Fibroblast of the aortic adventitia (primary cell): ENCODE measurements around the gene SLC25A21. TPM values are rescaled to one million over a fixed set of nuclear protein-coding genes. Genes with fewer than 3 reads are reported as not detected.

ENCODE experiments used
- DNase-seq: peaks from one replicate; pipeline ENCODE4 v3.0.0-alpha.2; 2010; ENCODE audit warnings: low read depth
- H3K4me3 ChIP-seq: 2 replicates; pipeline ENCODE4 v1.5.1; 2011; ENCODE audit warnings: low read depth, mild to moderate bottlenecking, control low read depth, low read length, moderate library complexity
- total RNA-seq: library from RNA; depleted of rRNA; stranded (reverse); fragments of >200 nt; gene quantifications from 2 replicates; pipeline ENCODE4 v1.2.3, GENCODE V29; 2012; ENCODE audit warnings: low replicate concordance
- TF ChIP-seq, protein P1 (sequence below): IDR thresholded peaks from 2 replicates; pipeline ENCODE4 v1.5.1; 2011; ENCODE audit warnings: mild to moderate bottlenecking, low read length, control low read depth, inconsistent platforms; ENCODE audit not compliant: insufficient read depth

The SLC25A21 gene
- total RNA-seq, 1 donor: 1.2 TPM

- no peak for DNase-seq
- TF ChIP-seq, protein P1, sequence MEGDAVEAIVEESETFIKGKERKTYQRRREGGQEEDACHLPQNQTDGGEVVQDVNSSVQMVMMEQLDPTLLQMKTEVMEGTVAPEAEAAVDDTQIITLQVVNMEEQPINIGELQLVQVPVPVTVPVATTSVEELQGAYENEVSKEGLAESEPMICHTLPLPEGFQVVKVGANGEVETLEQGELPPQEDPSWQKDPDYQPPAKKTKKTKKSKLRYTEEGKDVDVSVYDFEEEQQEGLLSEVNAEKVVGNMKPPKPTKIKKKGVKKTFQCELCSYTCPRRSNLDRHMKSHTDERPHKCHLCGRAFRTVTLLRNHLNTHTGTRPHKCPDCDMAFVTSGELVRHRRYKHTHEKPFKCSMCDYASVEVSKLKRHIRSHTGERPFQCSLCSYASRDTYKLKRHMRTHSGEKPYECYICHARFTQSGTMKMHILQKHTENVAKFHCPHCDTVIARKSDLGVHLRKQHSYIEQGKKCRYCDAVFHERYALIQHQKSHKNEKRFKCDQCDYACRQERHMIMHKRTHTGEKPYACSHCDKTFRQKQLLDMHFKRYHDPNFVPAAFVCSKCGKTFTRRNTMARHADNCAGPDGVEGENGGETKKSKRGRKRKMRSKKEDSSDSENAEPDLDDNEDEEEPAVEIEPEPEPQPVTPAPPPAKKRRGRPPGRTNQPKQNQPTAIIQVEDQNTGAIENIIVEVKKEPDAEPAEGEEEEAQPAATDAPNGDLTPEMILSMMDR: no peak
- no peak overlapping the region for H3K4me3 ChIP-seq
Observed at GRCh38 chr14:37114559-37114958, 57.8 kb downstream of the SLC25A21 start.

GRCh38 chr14:37114002-37114401, 58.4 kb downstream of the SLC25A21 start:
- DNase-seq: no peak
- no peak overlapping the region for H3K4me3 ChIP-seq
- TF ChIP-seq, protein P1: no peak

DNA sequence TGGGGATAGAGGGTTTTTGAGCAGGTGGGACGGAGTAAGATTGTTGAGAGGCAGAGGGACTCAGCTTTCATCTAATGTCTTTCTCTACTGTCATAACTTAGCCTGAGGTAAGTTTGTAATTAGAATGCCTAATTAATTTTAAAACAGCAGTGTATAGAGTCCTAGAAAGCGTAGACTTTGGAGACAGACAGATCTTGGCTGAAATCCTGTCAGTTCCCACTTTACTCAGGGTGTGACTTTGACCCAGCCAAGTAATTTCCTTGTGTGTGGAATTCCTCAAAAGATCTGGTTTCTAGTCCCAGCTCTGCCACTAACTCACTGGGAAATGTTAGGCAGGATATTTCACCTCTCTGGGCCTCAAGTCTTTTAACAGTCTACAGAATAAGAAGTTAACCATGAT, 74.3 kb downstream of the SLC25A21 start:
- no peak overlapping the region for H3K4me3 ChIP-seq
- TF ChIP-seq, protein P1: no peak
- no peak for DNase-seq

DNA sequence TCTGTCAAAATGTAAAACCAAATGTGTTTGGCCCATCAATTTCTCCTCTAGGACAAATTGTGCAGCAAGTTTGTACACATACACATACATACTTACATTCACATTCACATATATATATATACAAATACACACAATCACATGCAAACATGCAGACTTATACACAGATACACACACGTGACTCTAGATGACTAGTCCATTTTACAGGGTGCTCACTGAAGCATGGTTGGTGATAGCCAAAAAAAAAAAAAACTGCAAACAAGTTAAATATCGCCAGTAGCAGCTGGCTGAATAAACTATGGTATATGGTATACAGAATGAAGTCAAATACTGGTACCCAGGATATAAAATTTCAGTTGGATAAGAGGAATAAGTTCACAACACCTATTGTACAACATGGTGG, 77.9 kb downstream of the SLC25A21 start:
- TF ChIP-seq, protein P1: no peak
- DNase-seq: no peak
- H3K4me3 ChIP-seq: no peak overlapping the region

DNA sequence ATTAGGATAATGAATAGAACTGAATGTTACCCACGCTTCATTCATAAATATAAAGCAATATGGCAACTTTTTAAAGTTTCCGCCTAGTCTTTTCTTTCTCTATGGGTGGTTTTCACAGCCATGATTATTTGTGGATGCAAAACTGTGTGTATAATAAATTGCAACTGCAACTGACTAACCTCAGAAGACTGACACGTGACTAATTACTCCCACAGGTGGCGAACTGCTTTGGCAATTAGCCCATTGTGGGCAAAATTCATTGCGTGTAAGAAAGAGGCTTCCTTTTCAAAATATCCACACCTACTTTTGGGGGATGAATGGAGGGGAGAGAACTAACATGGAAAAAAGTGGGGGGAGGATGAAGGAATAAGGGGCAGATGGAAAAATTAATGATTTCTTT, 79.0 kb downstream of the SLC25A21 start:
- DNase-seq: no peak
- H3K4me3 ChIP-seq: no peak overlapping the region
- TF ChIP-seq, protein P1: no peak

DNA sequence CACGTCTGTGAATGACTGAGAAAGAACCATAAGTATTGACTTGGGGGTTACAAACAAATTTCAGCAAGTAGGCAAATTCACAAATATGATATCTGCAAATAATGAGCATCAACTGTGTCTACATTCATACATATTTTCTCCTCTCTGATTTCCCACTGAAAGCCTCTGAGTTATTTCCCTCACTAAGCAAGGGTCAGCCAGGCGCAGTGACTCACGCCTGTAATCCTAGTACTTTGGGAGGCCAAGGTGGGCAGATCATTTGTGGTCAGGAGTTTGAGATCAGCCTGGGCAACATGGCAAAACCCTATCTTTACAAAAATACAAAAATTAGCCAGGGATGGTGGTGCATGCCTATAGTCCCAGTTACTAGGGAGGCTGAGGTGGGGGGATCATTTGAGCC, 80.8 kb downstream of the SLC25A21 start:
- no peak for DNase-seq
- H3K4me3 ChIP-seq: no peak overlapping the region
- TF ChIP-seq, protein P1: no peak

DNA sequence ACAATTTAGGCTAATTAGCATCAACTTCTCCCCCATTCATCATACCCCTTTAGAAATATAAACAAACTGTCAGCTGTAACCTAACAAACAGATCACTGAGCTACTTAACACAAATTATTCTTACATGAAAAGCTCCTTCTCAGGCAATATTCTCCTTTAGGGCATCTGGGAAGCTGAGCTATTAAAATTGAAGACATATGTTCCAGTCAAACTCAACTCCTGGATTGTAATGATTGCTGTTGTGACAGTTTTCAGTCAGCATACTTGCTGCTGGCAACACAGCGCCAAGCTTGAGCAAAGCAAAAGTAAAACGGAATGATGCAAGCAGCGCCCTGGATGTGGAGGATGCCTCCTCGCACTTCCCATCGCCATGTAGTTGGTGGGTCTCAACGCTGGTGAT, 82.4 kb downstream of the SLC25A21 start:
- no peak for DNase-seq
- TF ChIP-seq, protein P1: no peak
- H3K4me3 ChIP-seq: no peak overlapping the region
